ENCODE data around the gene PES1. TPM values are rescaled to one million over a fixed set of nuclear protein-coding genes. Genes with fewer than 3 reads are reported as not detected.

Gene PES1
- total and polyA plus RNA-seq, 2 experiments from 2014 or later, result 64.1 to 76.9 TPM

GRCh38 chr22:30574095-30574981, 17.4 kb downstream of the PES1 start, which contains the start of gene GAL3ST1 (continued):
- TF ChIP-seq ZNF462 (CRISPR knock-in tag; IDR thresholded peaks at IDR 0.05) (no peak), CREB1 (CRISPR knock-in tag; IDR thresholded peaks at IDR 0.05; ENCODE audit: low read depth) (no peak), ZNF331 (CRISPR knock-in tag; IDR thresholded peaks at IDR 0.05; ENCODE audit: low read depth) (no peak), ETS1 (IDR thresholded peaks at IDR 0.05) (no peak), JUNB (IDR thresholded peaks at IDR 0.05; ENCODE audit: unreplicated experiment) (no peak), STAT1 (IDR thresholded peaks at IDR 0.05; ENCODE audit: unreplicated experiment) (no peak), CTCF (conservative IDR thresholded peaks at IDR 0.05; ENCODE audit: low read depth in 2 of 2) (no peak), NANOG (IDR thresholded peaks at IDR 0.05; ENCODE audit: borderline replicate concordance) (no peak), ZNF114 (CRISPR knock-in tag; IDR thresholded peaks at IDR 0.05) (no peak)

Data from GM23338 (cell line).